Panc1 (cell line): ENCODE data around the gene DTNBP1. TPM values are rescaled to one million over a fixed set of nuclear protein-coding genes. Genes with fewer than 3 reads are reported as not detected.

Experiments
- ATAC-seq: fragments of 200-7000 bp; cut with Tn5 transposase; 2 replicates; pipeline ENCODE4 v1.9.1; 2020; ENCODE audit warnings: mild to moderate bottlenecking, moderate library complexity
- BruUV-seq: library from RNA; stranded (reverse); fragments of 400-500 nt; replicated peaks from 2 replicates; lab custom pipeline; 2021; lab: Mats Ljungman, UMichigan
- CTCF ChIA-PET: fragments of 300-600 bp; sonication (Branson Sonifier 250); formaldehyde crosslinking; loops from one replicate; lab custom pipeline; 2022; ENCODE audit warnings: antibody characterized with exemption; lab: Charles Lee
- POLR2A ChIA-PET: fragments of 300-600 bp; sonication (Branson Sonifier 250); formaldehyde crosslinking; loops from one replicate; lab custom pipeline; 2022; ENCODE audit warnings: antibody characterized with exemption; lab: Charles Lee
- DNase-seq: peaks from one replicate; pipeline ENCODE4 v3.0.0-alpha.2; 2010; ENCODE audit warnings: low read depth, low spot score
- H3K27ac ChIP-seq: 2 replicates; pipeline ENCODE4 v1.5.1; 2011; ENCODE audit warnings: mild to moderate bottlenecking, low read length, inconsistent platforms
- H3K27me3 ChIP-seq: fragments of 200-500 bp; sonication (Bioruptor generic); 2 replicates; pipeline ENCODE4 v1.6.0; 2014; ENCODE audit warnings: low read length, inconsistent platforms; ENCODE audit not compliant: control insufficient read depth, insufficient read depth
- H3K36me3 ChIP-seq: fragments of 200-500 bp; sonication (Bioruptor generic); 2 replicates; pipeline ENCODE4 v1.5.1; 2014; ENCODE audit warnings: inconsistent platforms, mild to moderate bottlenecking, low read length, moderate library complexity; ENCODE audit not compliant: control insufficient read depth, insufficient read depth
- H3K4me1 ChIP-seq: 2 replicates; pipeline ENCODE4 v1.5.1; 2011; ENCODE audit warnings: inconsistent platforms, mild to moderate bottlenecking, low read length, moderate library complexity; ENCODE audit not compliant: control insufficient read depth, insufficient read depth
- H3K4me3 ChIP-seq, 2 experiments: 2 replicates each; pipeline ENCODE4 v1.5.1; 2011 to 2012; ENCODE audit warnings: low read depth in 2 of 2, low read length in 2 of 2, mild to moderate bottlenecking in 2 of 2, inconsistent platforms in 1 of 2, moderate library complexity in 1 of 2
- H3K9me3 ChIP-seq: fragments of 200-500 bp; sonication (Bioruptor generic); 2 replicates; pipeline ENCODE4 v1.5.1; 2014; ENCODE audit warnings: low read depth, mild to moderate bottlenecking, inconsistent platforms, low read length, moderate library complexity; ENCODE audit not compliant: control insufficient read depth, insufficient read depth
- CTCF ChIP-seq: fragments of 450-650 bp; IDR thresholded peaks from 2 replicates; pipeline ENCODE4 v1.5.1; 2017; ENCODE audit warnings: mild to moderate bottlenecking
- POLR2AphosphoS5 ChIP-seq: IDR thresholded peaks from 2 replicates; pipeline ENCODE4 v1.6.1; 2012; ENCODE audit warnings: mild to moderate bottlenecking, low read depth, low read length, moderate library complexity
- REST ChIP-seq, 2 experiments: IDR thresholded peaks; 2 replicates each; pipeline ENCODE4 v1.6.1; 2011 to 2012; ENCODE audit warnings: low read depth in 2 of 2, control low read depth in 1 of 2, low read length in 1 of 2, mild to moderate bottlenecking in 1 of 2, moderate library complexity in 1 of 2; ENCODE audit not compliant: insufficient read depth in 1 of 2
- SIN3A ChIP-seq: IDR thresholded peaks from 2 replicates; pipeline ENCODE4 v1.6.1; 2012; ENCODE audit warnings: low read depth, mild to moderate bottlenecking, low read length, moderate library complexity, borderline replicate concordance; ENCODE audit not compliant: insufficient read depth
- TCF7L2 ChIP-seq: IDR thresholded peaks from 2 replicates; pipeline ENCODE4 v1.6.1; 2011; ENCODE audit warnings: mild to moderate bottlenecking, low read depth, low read length, inconsistent platforms
- in situ Hi-C: cut with HindIII; loops from 2 replicates; pipeline ENCODE4 v1.10.0; 2016; ENCODE audit warnings: low sequenced_read_pairs, low pct_unique_long_range_greater_than_20kb
- intact Hi-C: fragments of 100-400 bp; cut with micrococcal nuclease; formaldehyde crosslinking; loops from one replicate; pipeline ENCODE4 v1.10.0; 2022; ENCODE audit not compliant: unreplicated experiment
- total RNA-seq: library from RNA; stranded (reverse); gene quantifications from one replicate; pipeline ENCODE4 v1.2.1, GENCODE V29; 2021; ENCODE audit not compliant: unreplicated experiment

The DTNBP1 gene
- total RNA-seq, 1 experiment from 2014 or later: 29.3 TPM

GRCh38 chr6:15504040-15504495 is 158.8 kb downstream of the DTNBP1 start:
- TF ChIP-seq REST (IDR thresholded peaks at IDR 0.05; ENCODE audit: insufficient read depth in 1 of 2, low read depth in 2 of 2, low read length in 1 of 2): no peak
- no peak for TF ChIP-seq TCF7L2
- TF ChIP-seq POLR2AphosphoS5: no peak
- no peak for TF ChIP-seq CTCF
- no peak for TF ChIP-seq SIN3A
- Histone ChIP-seq H3K9me3 (no peaks in the 10 kb centered on the region), H3K36me3 (no peaks in the 10 kb centered on the region), H3K27me3 (no peaks in the 10 kb centered on the region), H3K4me1 (no peaks in the 10 kb centered on the region), H3K27ac (no peak overlapping the region), H3K4me3 (no peak overlapping the region)
- POLR2A ChIA-PET: interaction anchor here (0.6 kb wide), 1 partner anchor 1580 kb away, joined by 3 read pairs; no protein-coding TSS in a partner anchor
- CTCF ChIA-PET: no interaction called here
- ATAC-seq: no peak
- BruUV-seq: no TSS peak
- no peak for DNase-seq
- intact Hi-C loops (no loop called here), in situ Hi-C loops (no loop called here)

GRCh38 chr6:15503346-15503680 is 159.5 kb downstream of the DTNBP1 start:
- no peak for TF ChIP-seq CTCF
- ATAC-seq: no peak

More at GRCh38 chr6:15503346-15503680, 159.5 kb downstream of the DTNBP1 start:
- in situ Hi-C loops: no loop called here
- no peaks in the 10 kb centered on the region for H3K9me3 ChIP-seq
- no peak for DNase-seq
- no peak overlapping the region for H3K4me3 ChIP-seq
- no peaks in the 10 kb centered on the region for H3K4me1 ChIP-seq
- intact Hi-C loops: no loop called here
- no peaks in the 10 kb centered on the region for H3K27me3 ChIP-seq
- no peak overlapping the region for H3K27ac ChIP-seq
- H3K36me3 ChIP-seq: no peaks in the 10 kb centered on the region
- ChIA-PET CTCF (no interaction called here), POLR2A (no interaction called here)
- no TSS peak for BruUV-seq
